B cell (primary cell): Measurements from ENCODE around the gene OR9Q1. TPM values are rescaled to one million over a fixed set of nuclear protein-coding genes. Genes with fewer than 3 reads are reported as not detected.
"Not testable (repeated sequence)": the region's sequence is repeated elsewhere in the genome, so short reads cannot be mapped to it uniquely, and the experiment has no call there.

Source experiments
- ATAC-seq: fragments of 200-7000 bp; cut with Tn5 transposase; one replicate; pipeline ENCODE4 v1.10.0; 2021; ENCODE audit warnings: low read depth, mild to moderate bottlenecking, moderate number of reproducible peaks, moderate library complexity
- CTCF ChIA-PET: fragments of 350-600 bp; sonication (Branson Sonifier 250); formaldehyde crosslinking; loops from one replicate; lab custom pipeline; 2021; ENCODE audit warnings: antibody characterized with exemption, inconsistent platforms; lab: Charles Lee
- POLR2A ChIA-PET: fragments of 350-600 bp; sonication (Branson Sonifier 250); formaldehyde crosslinking; loops from one replicate; lab custom pipeline; 2021; ENCODE audit warnings: antibody characterized with exemption; lab: Charles Lee
- DNase-seq: peaks from one replicate; pipeline ENCODE4 v3.0.0; 2013
- H2AFZ ChIP-seq: 2 replicates; pipeline ENCODE4 v1.6.1; 2012; ENCODE audit warnings: mild to moderate bottlenecking, low read depth, low read length; ENCODE audit not compliant: insufficient read depth, poor library complexity, severe bottlenecking
- H3K27ac ChIP-seq, 2 donors: 1 replicate in 1 of 2; 2 replicates in 1 of 2; pipeline ENCODE4 v1.5.1; 2012 to 2013; ENCODE audit warnings: low read length in 2 of 2, mild to moderate bottlenecking in 2 of 2, moderate library complexity in 1 of 2
- H3K27me3 ChIP-seq, 4 experiments: fragments of 200-600 bp in 1 of 4; sonication (generic) in 1 of 4; replicated peaks in 1 of 4; 1 replicate in 2 of 4; 2 replicates in 2 of 4; pipeline versions ENCODE4 v1.6.1 to v1.7.0; 2013 to 2016; ENCODE audit warnings: low read length in 3 of 4, mild to moderate bottlenecking in 2 of 4, mixed read lengths in 1 of 4, moderate library complexity in 1 of 4; ENCODE audit not compliant: insufficient read depth in 4 of 4, control insufficient read depth in 3 of 4; ENCODE audit errors: control extremely low read depth in 1 of 4
- H3K36me3 ChIP-seq, 2 experiments: replicated peaks in 1 of 2; 1 replicate in 1 of 2; 2 replicates in 1 of 2; pipeline versions ENCODE4 v1.6.1 to v1.7.1; 2013; ENCODE audit warnings: low read length in 1 of 2; ENCODE audit not compliant: insufficient read depth in 2 of 2, control insufficient read depth in 1 of 2; ENCODE audit errors: control extremely low read depth in 1 of 2, extremely low read depth in 1 of 2
- H3K4me1 ChIP-seq, 2 donors: fragments of 200-600 bp in 1 of 2; sonication (generic) in 1 of 2; 1 replicate in 1 of 2; 2 replicates in 1 of 2; pipeline versions ENCODE4 v1.5.1 to v1.6.1; 2013 to 2017; ENCODE audit warnings: low read length in 2 of 2; ENCODE audit not compliant: control insufficient read depth in 2 of 2, insufficient read depth in 2 of 2
- H3K4me2 ChIP-seq: replicated peaks from 2 replicates; pipeline ENCODE3; 2012; ENCODE audit warnings: mild to moderate bottlenecking, low read depth, low read length; ENCODE audit not compliant: poor library complexity, severe bottlenecking
- H3K4me3 ChIP-seq, 5 experiments: fragments of 200-600 bp in 1 of 5; sonication (generic) in 1 of 5; 1 replicate in 3 of 5; 2 replicates in 2 of 5; pipeline versions ENCODE4 v1.5.1 to v1.7.0; 2011 to 2016; ENCODE audit warnings: low read length in 4 of 5, mild to moderate bottlenecking in 4 of 5, low read depth in 2 of 5, control low read depth in 1 of 5, moderate library complexity in 1 of 5; ENCODE audit not compliant: insufficient read depth in 1 of 5; ENCODE audit errors: control extremely low read depth in 1 of 5, extremely low read depth in 1 of 5
- H3K79me2 ChIP-seq: fragments of 200-600 bp; sonication (generic); one replicate; pipeline ENCODE4 v1.6.0; 2016; ENCODE audit warnings: low read length; ENCODE audit not compliant: control insufficient read depth, insufficient read depth
- H3K9ac ChIP-seq: fragments of 200-600 bp; sonication (generic); 2 replicates; pipeline ENCODE4 v1.6.1; 2017; ENCODE audit warnings: mild to moderate bottlenecking, low read length, moderate library complexity
- H3K9me3 ChIP-seq, 3 donors: one replicate each; pipeline versions ENCODE4 v1.6.1 to v1.7.1; 2013; ENCODE audit warnings: low read length in 2 of 3; ENCODE audit not compliant: control insufficient read depth in 2 of 3, insufficient read depth in 1 of 3; ENCODE audit errors: control extremely low read depth in 1 of 3
- H4K20me1 ChIP-seq: 2 replicates; pipeline ENCODE4 v1.6.0; 2012; ENCODE audit warnings: mild to moderate bottlenecking, low read length; ENCODE audit not compliant: insufficient read depth, control insufficient read depth, poor library complexity, severe bottlenecking
- H3K27ac Mint-ChIP-seq: one replicate; pipeline ENCODE4 v1.8.0; 2021; ENCODE audit warnings: mixed read lengths
- H3K27me3 Mint-ChIP-seq: one replicate; pipeline ENCODE4 v1.8.0; 2021; ENCODE audit warnings: mixed read lengths
- H3K4me1 Mint-ChIP-seq: one replicate; pipeline ENCODE4 v1.8.0; 2021; ENCODE audit warnings: mixed read lengths
- H3K4me3 Mint-ChIP-seq: one replicate; pipeline ENCODE4 v1.8.0; 2021; ENCODE audit warnings: mixed read lengths
- H3K9me3 Mint-ChIP-seq: one replicate; pipeline ENCODE4 v1.8.0; 2022; ENCODE audit warnings: mixed read lengths; ENCODE audit not compliant: insufficient read depth
- CTCF ChIP-seq: fragments of 200-600 bp; IDR thresholded peaks from one replicate; pipeline ENCODE4 v1.8.0; 2022; ENCODE audit warnings: antibody characterized with exemption, mild to moderate bottlenecking
- EZH2 ChIP-seq: IDR thresholded peaks from 2 replicates; pipeline ENCODE4 v1.6.1; 2012; ENCODE audit warnings: borderline replicate concordance, low read depth, mild to moderate bottlenecking, moderate library complexity, low read length; ENCODE audit not compliant: insufficient read depth, poor library complexity, severe bottlenecking
- WGBS: methylation state at CpG from one replicate; pipeline ENCODE4 v1.1.5; 2013; ENCODE audit warnings: missing lambda C conversion rate; ENCODE audit not compliant: insufficient coverage; 5-methylcytosine and 5-hydroxymethylcytosine counted together
- intact Hi-C: fragments of 100-400 bp; cut with micrococcal nuclease; formaldehyde crosslinking; loops from one replicate; pipeline ENCODE4 v1.10.0; 2022
- polyA plus RNA-seq: library from polyadenylated mRNA; depleted of rRNA; stranded (reverse); fragments of >200 nt; gene quantifications from 2 replicates; pipeline ENCODE4 v1.2.3, GENCODE V29; 2012
- total RNA-seq, 2 donors: library from RNA; stranded (reverse); fragments of 120-200 nt in 1 of 2; gene quantifications; 1 replicate in 1 of 2; 2 replicates in 1 of 2; pipeline versions ENCODE4 v1.2.3 to v1.2.4, GENCODE V29; 2013 to 2022

Gene OR9Q1
- total and polyA plus RNA-seq, 2 donors (not counting 1 experiment from before 2014, with no cell fraction given) = not detected

GRCh38 chr11:58000021-58000420 is 23.7 kb upstream of the OR9Q1 start:
- CTCF ChIA-PET, ATAC-seq, intact Hi-C loops, H3K27me3 ChIP-seq, H3K36me3 ChIP-seq, DNase-seq, H3K79me2 ChIP-seq, H2AFZ ChIP-seq, H3K4me3 ChIP-seq, POLR2A ChIA-PET, H3K9me3 Mint-ChIP-seq, H3K27ac ChIP-seq, H3K4me3 Mint-ChIP-seq, H4K20me1 ChIP-seq, H3K27ac Mint-ChIP-seq, H3K9ac ChIP-seq, H3K4me1 Mint-ChIP-seq, H3K4me2 ChIP-seq, H3K9me3 ChIP-seq, H3K4me1 ChIP-seq: not testable (repeated sequence)
- WGBS = no CpG with 5 or more reads among the region's 10 CpGs
- H3K27me3 Mint-ChIP-seq = peaks cover 31% of the 10 kb centered on the region

DNA sequence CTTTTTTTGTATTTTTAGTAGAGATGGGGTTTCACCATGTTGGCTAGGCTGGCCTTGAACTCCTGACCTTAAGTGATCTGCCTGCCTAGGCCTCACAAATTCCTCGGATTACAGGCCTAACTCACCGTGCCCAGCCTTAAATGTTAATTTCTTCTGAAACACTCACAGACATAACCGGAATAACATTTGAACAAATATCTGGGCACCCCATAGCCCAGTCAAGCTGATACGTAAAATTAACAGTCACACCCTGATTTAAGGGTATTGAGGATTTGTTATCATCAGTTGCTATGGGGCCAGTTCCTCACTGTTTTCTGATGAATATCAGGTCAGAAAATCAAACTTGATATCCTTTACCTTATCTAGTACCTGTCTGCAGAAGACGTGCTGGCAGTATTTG is 23.0 kb upstream of the OR9Q1 start:
- H3K27me3 Mint-ChIP-seq = peaks cover 36% of the 10 kb centered on the region
- Histone ChIP-seq H3K27ac (no peak overlapping the region), H3K4me2 (no peak overlapping the region), H2AFZ (no peak overlapping the region), H4K20me1 (no peaks in the 10 kb centered on the region), H3K4me3 (no peak overlapping the region), H3K27me3 (peaks cover 0 to 5% (median 2%) of the 10 kb centered on the region in 4 experiments), H3K79me2 (no peaks in the 10 kb centered on the region), H3K4me1 (no peaks in the 10 kb centered on the region), H3K9me3 (peaks cover 0 to 4% (median 0%) of the 10 kb centered on the region in 3 donors), H3K9ac (no peak overlapping the region), H3K36me3 (no peaks in the 10 kb centered on the region)
- POLR2A ChIA-PET = no interaction called here
- H3K4me3 Mint-ChIP-seq = no peak overlapping the region
- intact Hi-C loops = no loop called here
- TF ChIP-seq CTCF (no peak), EZH2 (no peak)
- no peaks in the 10 kb centered on the region for H3K4me1 Mint-ChIP-seq
- WGBS = 44% methylated on average over 2 of the region's 5 CpGs
- H3K9me3 Mint-ChIP-seq = no peaks in the 10 kb centered on the region
- CTCF ChIA-PET = no interaction called here
- H3K27ac Mint-ChIP-seq = no peak overlapping the region
- ATAC-seq = no peak
- DNase-seq = no peak
